Stimulated activated naive CD4-positive, alpha-beta T cell treated with Interleukin-2 at 50 U/mL for 16 hours (primary cell): ENCODE results near the gene STAT4.

Source experiments
- DNase-seq: peaks from one replicate; lab custom pipeline; 2025; lab: John Stamatoyannopoulos, UW

The STAT4 gene

DNA sequence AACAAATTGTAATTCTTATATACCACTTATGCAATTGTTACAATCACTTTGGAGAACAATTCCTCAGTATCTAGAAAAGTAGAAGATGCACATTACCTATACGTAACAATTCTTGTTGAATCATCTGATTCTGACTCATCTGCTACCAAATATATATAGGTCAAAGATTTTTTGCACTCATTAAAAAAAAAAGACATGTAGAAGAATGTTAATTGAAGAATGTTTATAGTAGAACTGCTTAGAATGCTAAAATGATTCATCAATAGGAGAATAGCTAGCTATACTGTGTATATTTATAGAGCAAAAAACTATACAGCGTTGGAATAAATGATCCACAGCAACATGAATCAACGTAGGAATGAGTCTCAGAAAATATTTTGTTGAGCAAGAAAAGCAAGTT is 107.4 kb downstream of the STAT4 start:
- no peak for DNase-seq

DNA sequence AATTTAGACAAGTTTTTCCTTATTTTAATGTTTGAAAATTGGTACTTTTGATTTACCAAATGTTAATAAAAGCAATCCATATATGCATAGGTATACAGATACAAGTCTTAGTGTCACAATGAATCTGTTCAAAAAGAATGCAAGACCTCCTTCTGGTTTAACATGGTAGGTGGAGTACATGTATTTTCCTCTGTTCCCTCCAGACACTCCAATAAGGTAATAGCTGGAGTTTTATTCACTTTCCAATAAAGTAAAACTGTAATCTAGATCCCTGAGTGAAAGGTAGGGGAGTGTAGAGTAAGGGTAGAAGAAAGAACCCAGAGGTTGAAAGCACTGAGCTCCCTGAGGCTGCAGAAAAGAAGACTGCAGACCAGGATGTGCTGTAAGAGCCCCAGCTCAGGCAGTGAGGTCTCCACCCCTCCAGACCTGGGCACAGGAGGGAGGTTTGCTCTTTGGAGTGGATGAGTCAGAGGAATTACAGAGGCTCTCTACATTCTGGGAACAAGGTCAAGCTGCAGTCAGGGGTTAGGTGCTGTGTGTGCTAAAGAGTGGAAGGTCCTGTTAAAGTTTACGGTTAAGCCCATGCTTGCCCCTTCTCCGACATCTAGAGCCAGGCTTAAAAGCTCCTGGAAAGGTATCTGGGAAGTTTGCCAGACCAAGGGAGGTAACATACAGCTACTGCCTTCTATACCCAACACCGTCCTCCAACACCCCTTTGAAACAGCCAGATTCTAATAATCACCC is 109.2 kb downstream of the STAT4 start:
- no peak for DNase-seq

DNA sequence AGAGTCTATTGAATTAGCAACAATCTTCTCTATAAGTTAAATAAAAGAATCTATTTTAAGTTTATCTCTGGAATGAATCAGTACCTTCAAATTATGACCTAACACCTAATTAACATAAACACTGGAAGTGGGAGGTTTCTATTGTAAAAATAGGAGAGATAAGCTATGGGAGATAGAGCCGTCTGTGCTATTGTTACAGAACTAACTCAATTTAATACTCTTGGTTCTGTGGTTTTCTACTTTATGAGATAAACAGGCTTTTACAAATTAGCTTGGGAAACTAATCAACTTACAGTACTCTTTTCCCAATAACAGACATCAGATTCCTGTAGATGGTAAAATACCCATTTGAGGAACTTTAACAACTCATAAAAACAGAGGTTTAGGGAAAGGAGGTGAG is 111.2 kb downstream of the STAT4 start:
- no peak for DNase-seq

DNA sequence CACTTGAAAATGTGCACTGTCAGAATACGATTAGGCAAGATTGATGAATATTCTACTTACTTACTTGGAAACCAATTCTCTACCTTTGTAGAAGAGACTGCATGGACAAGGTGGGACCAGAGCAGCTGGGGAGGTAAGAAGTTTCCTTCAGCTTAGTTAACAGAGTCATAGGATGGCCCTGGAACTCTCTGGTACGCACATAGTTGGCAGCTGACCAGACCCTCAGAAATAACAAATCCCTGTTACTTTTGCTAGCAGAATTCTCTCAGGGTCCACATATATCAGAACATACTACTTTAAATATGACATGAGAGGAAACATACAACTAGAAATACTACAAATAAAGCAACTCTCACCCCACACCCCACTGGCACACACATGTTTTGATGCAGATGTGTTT is 112.1 kb downstream of the STAT4 start:
- no peak for DNase-seq

DNA sequence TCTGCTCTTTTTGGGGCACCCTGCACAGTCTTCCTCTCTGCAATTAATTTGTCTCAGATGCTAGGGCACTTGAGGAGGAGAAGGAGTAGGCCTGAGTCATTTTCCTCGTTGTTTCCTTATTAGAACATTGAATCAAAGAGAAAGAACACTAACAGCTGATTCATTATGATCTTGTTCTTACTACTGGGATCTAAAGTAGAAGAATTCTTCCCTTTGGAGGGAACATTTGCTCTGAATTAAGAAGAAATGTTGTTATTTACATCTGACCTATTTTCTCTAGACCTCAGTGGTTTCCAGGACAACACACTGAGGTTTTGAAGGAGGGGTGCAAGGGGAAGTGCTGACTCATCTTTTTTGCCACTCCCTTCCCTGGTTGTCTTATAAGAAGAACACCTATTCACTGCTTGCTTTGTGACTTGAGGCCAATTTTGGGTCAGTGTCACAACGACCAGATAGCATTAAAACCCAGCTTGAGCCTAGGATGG is 112.5 kb downstream of the STAT4 start:
- DNase-seq: peak; percentile 24

DNA sequence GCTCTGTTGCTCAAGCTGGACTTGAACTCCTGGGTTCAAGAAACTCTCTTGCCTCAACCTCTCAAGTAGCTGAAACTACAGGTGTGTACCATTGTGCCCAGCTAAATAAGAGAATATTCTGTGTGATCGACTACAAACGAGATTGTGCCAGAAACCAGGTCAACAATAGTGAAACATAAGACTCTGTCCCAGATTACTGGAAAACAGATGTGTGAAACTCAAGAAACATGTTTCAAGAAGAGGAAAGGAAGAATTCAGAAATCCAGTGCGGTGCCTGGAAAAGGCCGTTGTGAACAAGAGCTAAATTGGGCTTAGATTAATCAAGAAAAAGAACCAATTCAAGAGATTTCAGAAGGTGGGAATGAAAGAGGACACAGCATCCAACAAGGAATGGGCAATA is 113.4 kb downstream of the STAT4 start:
- no peak for DNase-seq

DNA sequence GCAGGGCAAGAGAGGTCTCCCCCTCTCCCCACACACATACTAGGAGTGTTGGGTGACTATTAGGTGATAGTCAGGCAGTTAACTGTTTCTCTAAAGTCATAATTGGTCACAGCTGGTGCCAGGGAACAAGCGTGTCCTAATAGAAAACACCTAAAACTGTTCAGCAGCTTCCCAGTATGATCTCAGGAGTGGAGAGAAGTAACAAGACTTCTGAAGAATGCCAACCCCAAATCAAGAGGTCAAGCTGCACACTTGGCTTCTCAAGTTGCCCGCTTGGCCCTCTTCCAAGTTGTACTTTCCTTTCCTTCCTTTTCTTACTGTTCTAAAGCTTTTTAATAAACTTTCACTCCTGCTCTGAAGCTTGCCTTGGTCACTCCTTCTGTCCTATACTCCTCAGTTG is 114.4 kb downstream of the STAT4 start:
- DNase-seq: no peak

DNA sequence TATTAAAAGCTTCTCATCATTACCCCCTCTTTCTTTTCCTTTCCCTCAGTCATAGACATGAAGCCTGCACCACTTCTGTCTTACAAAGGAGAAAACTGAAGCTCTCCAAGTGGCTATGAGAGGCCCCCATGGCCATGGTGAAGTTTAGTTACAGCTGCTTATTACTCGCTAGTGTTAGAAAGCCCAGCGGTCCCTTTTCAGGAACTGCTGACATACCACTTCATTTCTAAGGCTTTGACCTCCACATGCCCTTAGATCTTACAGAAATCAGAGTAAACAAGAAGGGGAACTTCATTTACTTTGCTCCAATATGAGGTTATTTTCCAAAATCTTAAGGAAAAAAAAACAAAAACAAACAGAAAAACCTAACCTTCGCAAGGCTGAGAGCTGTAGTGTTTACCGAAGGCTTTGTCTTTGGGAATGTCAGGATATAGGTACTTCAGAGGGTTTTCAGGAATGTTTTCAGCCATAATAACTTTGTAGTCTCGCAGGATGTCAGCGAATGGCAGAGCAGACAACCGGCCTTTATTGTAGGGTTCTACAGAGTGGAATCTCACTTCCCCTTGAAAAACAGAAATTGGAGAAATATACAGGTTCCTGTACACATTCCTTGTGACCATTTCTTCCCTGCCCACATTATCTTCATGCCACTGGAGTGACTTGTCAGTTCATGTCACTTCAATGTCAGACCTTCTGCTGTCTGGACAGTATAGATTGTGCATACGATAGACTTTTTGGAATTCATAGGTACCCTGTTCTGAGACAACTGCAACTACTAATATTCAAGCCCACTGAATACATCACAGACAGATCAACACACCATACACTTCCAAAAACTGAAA is 118.0 kb downstream of the STAT4 start:
- no peak for DNase-seq

DNA sequence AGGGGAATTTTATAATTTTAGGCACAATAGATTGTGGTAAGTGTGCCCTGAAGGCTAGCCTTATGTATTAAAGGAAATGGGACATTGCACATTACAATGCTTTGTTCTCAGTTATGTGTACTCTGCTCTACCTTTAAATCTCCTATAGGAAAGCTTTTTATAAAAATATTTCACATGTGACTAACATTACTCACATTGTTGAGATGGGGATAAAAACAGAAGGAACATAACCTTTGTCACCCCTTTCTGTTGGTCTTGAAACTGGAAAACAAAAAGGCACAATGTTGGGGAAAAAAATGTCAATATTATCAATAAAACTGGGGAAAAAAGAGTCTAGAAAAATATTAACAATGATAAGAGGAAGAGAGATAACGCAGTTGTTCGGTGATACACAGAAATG is 119.5 kb downstream of the STAT4 start:
- DNase-seq: no peak

DNA sequence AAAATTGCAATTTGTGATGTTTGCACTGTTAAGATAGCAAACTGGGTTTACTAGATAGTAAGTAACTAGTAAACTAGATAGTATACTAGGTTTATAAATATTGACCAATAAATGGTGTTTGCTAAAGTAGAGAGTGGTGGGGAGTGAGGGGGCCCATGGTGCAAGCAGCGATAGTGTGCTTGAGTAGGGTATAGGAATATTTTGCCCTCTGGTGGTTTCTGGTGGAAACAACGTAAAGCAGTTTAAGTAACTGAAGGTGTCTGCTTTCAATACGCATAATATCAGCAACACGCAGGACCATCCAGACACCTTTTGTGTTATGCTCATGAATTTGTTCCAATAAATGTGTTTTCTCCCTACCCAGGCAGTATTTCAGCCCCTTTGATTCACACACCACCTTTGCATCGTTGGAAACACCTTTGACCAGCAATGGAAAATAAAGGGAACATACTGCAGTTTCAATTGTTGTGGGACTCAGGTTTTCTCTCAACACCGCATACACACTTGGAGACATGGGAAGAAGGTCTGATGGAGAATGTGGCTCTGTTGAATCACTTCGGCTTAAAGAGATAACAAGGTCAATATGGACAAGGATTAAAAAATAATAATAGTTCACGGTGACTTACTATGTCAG is 120.2 kb downstream of the STAT4 start:
- peak; percentile 15 for DNase-seq

DNA sequence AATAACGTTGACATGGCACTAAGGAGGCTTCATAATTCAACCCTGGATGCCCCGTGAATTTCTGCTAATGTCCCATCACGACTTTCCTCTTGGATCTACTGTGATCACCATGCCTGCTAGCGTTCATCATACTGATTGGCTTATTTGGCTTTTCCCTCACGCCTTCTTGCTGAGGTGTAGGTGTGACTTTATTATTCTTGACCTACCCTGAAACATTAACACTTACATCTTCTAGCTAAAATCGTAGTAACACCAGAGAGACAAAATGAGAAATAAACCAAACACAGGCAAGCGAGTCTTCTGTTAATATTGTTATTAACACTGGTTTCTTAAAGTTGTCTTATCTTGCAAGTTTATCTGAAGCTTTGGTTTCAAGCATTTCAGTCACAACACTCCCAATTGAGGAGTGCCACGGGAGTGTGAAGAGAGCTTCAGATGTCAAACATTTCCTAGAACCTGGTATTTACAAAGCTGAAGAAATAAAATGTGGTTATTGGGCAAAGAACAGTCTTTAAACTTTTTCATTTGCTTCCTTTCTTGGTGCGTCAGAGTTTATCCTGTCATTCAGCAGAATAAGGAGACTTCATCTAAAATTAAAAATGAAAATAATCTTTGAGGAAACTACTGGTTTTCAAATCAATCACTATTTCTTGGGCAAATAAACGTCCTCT is 121.4 kb downstream of the STAT4 start:
- no peak for DNase-seq

DNA sequence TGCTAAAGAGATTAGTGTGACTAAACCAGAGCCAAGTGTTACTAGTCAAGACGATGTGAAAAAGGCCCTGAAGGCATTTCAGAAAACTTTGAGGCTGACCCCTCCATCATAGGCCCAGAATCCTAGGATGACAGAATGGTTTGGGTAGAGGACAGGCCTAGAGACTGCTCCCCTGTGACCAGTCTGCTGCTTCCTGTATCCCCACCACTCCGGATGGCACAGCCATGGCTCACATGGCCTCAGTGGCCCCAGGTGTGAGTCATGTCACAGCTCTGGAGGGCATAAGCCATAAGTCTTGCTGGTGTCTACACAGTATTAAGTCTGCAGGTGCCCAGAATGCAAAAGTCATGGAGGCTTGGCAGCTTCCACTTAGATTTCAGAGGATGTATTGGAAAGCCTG is 124.4 kb downstream of the STAT4 start:
- DNase-seq: no peak

DNA sequence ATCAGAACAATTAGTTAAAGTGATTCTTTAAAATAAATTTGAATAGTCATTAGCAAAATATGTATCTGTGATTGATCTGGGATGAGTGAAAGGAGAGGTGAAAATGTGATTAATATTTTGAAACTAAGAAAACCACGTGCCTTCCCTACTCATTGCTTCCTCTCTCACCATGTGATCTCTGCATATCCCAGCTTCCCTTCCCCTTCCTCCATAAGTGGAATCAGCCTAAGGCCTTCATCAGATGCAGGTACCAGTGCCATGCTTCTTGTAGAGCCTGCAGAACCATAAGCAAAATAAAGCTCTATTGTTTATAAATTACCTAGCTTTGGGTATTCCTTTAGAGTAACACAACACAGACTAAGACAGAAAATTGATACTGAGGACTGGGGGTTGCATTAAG is 125.7 kb downstream of the STAT4 start:
- DNase-seq: no peak

DNA sequence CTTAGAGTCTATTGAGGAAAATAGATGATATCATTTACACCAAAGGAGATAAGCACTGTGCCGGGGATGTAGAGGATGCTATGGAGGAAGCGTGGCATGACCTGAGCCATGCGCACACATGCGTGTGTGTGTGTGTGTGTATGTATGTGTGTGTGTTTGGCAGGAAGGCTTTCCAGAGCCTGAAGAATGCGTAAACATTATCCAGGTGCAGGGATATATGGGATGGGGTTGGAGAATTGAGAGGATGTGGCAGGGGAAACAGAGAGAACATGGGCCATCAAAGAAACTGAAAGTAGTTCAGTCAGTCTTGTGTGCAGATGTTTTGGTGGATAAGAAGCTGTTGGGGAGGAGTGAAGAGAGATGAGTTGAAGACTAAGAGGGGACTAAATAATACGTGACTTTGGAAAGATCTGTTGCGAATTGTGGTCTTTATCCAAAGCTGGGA is 127.5 kb downstream of the STAT4 start:
- DNase-seq: no peak

DNA sequence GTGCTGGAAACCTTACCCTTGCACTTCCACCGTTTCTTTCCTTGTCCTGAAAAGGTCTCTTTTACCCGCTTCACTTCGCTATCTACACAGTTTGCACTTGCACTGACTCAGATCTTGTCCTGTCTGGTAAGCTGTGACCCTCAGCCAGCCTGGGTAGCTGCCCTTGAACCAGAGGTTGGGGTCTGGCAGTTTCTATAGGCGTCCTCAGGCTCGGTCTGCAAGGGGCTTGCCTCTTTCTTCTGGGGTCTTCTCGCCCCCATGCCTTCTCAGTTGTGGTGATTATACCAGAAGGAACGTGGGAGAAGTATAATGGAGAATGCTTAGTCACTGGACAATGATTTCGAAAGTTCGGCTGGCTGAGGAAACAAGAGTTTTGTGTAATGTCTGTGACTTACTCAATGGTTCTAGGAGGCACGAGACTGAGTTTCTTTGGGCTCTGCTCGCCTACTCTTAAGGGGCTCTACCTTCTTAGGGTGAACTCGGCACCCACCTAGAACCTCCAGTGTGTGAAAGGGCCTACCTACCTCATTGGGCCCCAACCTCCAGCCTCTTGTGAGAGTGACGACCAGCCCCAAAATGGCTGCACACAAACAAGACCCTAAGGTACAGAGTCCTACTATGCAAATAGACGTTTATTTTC is 129.9 kb downstream of the STAT4 start:
- DNase-seq: peak; percentile 59

DNA sequence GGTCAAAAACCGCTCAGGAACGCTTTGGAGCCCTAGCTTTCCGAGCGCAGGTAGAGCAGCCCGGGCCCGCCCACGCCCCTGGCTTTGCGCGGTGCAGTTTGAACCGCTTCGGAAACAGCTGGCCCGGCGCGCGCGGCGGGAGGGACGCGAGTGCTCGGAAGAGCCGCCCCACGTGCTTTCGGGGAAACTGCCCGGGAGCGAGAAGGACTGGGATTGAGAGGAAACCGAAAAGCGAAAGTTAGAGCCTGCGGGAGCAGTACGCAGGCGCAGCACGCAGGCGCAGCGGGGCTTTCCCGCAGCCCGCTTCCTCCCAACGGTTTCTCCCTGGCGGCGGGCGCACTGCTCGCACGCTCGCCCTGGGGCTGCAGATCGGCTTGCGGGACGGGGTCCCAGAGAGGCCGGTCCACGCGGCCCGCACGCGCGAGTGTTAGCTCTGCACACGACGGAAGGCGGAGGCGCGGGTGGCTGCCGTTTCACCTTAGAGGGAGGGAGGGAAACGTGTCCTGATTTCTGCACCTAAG is 130.5 kb downstream of the STAT4 start:
- DNase-seq: peak; percentile 90

DNA sequence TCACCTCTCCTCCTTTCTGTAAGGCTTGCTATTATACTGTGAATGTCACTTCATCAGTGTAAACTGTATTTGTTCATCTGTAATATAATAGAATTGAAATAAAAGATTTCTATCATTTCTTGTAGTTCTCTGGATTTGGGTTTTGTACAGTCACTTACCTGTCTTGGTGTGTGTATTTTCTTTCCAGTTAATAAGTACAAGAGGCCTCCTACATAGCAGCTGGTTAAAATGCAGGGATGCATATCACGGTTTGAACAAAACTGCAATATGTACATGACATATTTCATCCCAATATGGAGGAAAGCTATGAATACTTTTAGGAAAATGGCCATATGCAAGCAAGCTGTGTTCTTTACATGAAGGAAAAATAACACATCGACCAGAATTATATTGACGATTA is 131.4 kb downstream of the STAT4 start:
- DNase-seq: no peak

DNA sequence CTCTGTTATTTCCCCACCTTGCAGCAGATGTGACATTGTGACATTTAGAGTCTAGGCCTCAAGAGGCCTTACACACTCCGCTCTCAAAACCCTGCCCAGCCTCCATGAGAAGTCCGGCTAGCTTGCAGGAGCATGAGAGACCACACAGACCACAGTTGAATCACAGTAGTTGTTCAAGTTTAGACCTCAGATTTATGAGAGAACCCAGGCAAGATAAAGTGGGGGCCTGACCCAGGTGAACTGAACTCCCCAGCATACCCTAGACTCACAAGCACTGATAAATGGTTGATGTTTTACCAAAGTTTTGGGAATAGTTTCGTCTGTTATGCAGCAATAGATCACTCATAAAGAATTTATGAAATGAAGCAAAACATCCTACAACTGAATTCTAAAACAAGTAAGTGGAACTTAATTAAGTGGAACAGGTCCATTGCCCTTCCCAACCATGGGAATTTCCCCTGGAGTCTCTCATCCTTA is 132.1 kb downstream of the STAT4 start:
- DNase-seq: no peak

DNA sequence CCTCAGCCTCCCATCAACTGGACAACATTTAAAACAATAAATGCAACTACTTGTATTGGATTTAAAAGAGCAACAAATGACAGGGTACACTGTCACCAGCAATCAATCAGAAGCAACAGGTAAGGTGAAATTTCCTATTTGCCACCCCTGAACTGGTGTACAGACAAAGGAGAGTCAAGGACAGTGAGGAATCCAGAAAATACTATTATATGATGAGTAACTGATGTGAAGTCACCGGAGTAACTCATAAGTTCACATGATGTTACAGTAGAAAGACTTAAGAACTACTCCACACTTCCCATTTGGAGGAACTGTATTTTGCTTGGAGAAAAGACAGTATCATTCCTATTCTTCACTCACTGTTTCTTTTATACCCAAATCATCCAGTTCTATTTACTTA is 132.7 kb downstream of the STAT4 start:
- no peak for DNase-seq

DNA sequence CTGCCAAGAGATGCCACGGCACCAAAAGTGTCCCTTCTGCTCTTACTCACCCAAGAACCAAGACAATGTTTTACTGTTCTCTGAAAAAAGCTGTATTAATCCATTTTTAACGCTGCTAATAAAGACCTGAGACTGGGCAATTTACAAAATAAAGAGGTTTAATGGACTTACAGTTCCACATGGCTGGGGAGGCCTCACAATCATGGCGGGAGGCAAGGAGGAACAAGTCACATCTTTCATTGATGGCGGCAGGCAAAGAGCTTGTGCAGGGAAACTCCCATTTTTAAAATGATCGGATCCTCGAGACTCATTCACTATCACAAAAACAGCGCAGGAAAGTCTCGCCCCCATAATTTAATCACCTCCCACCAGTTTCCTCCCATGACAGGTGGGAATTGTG is 135.0 kb downstream of the STAT4 start:
- no peak for DNase-seq

DNA sequence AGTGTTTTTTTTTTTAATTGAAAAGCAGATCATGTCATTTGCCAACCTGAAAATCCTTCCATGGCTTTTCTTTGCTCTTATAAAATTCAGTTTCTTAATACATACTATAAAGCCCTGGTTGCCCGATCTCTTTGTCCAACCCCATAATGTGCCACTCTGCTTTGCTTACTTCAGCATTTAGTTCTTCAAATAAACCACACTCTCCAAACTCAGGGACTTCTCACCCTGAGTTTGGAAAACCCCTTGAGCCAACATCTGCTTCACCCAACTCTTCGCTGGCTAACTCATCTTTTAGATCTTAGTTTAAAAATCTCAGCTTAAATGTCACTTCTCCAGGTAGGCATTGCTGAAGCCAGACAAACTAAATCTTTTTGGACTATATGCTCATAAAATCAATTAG is 135.6 kb downstream of the STAT4 start:
- no peak for DNase-seq
